HCT116 (cell line): ENCODE measurements around the gene SLC25A45. TPM values are rescaled to one million over a fixed set of nuclear protein-coding genes. Genes with fewer than 3 reads are reported as not detected.

Source experiments
- CEBPB ChIP-seq: IDR thresholded peaks from 2 replicates; pipeline ENCODE4 v1.6.1; 2012; ENCODE audit warnings: low read depth
- EGR1 ChIP-seq: IDR thresholded peaks from 2 replicates; pipeline ENCODE4 v1.6.1; 2012; ENCODE audit warnings: low read depth
- ELF1 ChIP-seq: IDR thresholded peaks from 2 replicates; pipeline ENCODE4 v1.6.1; 2012; ENCODE audit warnings: low read depth, borderline replicate concordance
- EZH2 ChIP-seq: fragments of 200-600 bp; sonication (generic); IDR thresholded peaks from 2 replicates; pipeline ENCODE4 v1.6.1; 2017; ENCODE audit warnings: antibody characterized with exemption, mixed run types
- EZH2phosphoT487 ChIP-seq: fragments of 200-600 bp; IDR thresholded peaks from 2 replicates; pipeline ENCODE4 v1.6.1; 2018; ENCODE audit warnings: antibody characterized with exemption, borderline replicate concordance
- JUND ChIP-seq: IDR thresholded peaks from 2 replicates; pipeline ENCODE4 v1.6.1; 2012
- POLR2AphosphoS5 ChIP-seq: IDR thresholded peaks from 2 replicates; pipeline ENCODE4 v1.6.1; 2011; ENCODE audit warnings: mild to moderate bottlenecking, low read depth, low read length, moderate library complexity
- RAD21 ChIP-seq: IDR thresholded peaks from 2 replicates; pipeline ENCODE4 v1.6.1; 2012; ENCODE audit warnings: low read depth, mild to moderate bottlenecking
- SIN3A ChIP-seq: IDR thresholded peaks from 2 replicates; pipeline ENCODE4 v1.6.1; 2012; ENCODE audit warnings: low read depth
- TCF7L2 ChIP-seq: IDR thresholded peaks from 2 replicates; pipeline ENCODE4 v1.7.0; 2011; ENCODE audit warnings: borderline replicate concordance, inconsistent platforms; ENCODE audit not compliant: insufficient read depth, insufficient read length; ENCODE audit errors: extremely low read depth
- ZFX ChIP-seq: fragments of 450-650 bp; IDR thresholded peaks from 2 replicates; pipeline ENCODE4 v1.6.1; 2017
- total RNA-seq: library from RNA; stranded (reverse); gene quantifications from one replicate; pipeline ENCODE4 v1.2.1, GENCODE V29; 2021; ENCODE audit not compliant: unreplicated experiment
- TF ChIP-seq, protein P1 (sequence below): IDR thresholded peaks from 2 replicates; pipeline ENCODE4 v1.6.1; 2012; ENCODE audit warnings: low read depth
- TF ChIP-seq, protein P2 (sequence below): IDR thresholded peaks from 2 replicates; pipeline ENCODE4 v1.6.1; 2011; ENCODE audit warnings: mild to moderate bottlenecking, low read length, moderate library complexity; ENCODE audit not compliant: insufficient replicate concordance; ENCODE audit errors: extremely low read depth

SLC25A45 gene
- total RNA-seq, 1 experiment from 2014 or later: 3.9 TPM

DNA sequence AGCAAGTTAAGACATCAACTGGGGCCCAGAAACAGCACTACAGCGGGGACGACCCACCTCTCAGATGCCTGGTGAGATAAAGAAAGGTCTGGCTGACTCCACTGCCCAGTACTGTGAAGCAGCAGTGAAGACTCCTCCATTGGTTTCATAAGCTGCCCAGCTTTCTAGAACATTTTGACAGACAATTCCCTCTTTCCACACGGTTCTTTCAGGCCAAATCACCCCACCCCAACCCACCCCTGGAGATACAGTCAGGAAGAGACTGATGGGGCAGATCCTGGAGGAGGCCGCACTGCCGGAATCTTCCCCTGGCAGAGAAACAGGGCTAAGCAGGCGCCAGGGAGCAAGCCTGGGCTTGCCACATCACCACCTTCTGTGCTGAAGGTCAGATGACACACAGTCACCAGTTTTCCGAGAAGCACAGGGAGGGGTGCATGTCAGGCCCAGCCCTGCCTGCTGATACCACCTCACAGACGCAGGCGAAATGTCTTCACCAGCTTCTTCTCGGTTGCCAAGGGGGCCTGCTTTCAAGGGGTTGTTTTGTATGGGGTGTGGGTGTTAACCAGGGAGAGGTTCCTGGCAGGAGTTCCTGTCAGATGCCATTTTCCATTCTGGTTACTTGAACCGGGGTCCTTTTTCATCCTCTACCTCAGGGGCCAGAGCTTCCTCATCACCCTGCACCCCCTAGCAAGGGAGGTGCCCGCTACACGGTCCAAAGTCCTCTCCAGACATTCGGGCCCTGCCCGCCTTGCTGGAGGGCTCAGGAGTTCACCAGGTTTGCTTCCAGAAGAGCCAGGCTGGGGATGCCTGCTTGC, 38.7 kb upstream of the SLC25A45 start (continued):
- TF ChIP-seq, protein P1, sequence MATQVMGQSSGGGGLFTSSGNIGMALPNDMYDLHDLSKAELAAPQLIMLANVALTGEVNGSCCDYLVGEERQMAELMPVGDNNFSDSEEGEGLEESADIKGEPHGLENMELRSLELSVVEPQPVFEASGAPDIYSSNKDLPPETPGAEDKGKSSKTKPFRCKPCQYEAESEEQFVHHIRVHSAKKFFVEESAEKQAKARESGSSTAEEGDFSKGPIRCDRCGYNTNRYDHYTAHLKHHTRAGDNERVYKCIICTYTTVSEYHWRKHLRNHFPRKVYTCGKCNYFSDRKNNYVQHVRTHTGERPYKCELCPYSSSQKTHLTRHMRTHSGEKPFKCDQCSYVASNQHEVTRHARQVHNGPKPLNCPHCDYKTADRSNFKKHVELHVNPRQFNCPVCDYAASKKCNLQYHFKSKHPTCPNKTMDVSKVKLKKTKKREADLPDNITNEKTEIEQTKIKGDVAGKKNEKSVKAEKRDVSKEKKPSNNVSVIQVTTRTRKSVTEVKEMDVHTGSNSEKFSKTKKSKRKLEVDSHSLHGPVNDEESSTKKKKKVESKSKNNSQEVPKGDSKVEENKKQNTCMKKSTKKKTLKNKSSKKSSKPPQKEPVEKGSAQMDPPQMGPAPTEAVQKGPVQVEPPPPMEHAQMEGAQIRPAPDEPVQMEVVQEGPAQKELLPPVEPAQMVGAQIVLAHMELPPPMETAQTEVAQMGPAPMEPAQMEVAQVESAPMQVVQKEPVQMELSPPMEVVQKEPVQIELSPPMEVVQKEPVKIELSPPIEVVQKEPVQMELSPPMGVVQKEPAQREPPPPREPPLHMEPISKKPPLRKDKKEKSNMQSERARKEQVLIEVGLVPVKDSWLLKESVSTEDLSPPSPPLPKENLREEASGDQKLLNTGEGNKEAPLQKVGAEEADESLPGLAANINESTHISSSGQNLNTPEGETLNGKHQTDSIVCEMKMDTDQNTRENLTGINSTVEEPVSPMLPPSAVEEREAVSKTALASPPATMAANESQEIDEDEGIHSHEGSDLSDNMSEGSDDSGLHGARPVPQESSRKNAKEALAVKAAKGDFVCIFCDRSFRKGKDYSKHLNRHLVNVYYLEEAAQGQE: no peak
- no peak for TF ChIP-seq RAD21
- TF ChIP-seq ELF1: no peak
- TF ChIP-seq, protein P2, sequence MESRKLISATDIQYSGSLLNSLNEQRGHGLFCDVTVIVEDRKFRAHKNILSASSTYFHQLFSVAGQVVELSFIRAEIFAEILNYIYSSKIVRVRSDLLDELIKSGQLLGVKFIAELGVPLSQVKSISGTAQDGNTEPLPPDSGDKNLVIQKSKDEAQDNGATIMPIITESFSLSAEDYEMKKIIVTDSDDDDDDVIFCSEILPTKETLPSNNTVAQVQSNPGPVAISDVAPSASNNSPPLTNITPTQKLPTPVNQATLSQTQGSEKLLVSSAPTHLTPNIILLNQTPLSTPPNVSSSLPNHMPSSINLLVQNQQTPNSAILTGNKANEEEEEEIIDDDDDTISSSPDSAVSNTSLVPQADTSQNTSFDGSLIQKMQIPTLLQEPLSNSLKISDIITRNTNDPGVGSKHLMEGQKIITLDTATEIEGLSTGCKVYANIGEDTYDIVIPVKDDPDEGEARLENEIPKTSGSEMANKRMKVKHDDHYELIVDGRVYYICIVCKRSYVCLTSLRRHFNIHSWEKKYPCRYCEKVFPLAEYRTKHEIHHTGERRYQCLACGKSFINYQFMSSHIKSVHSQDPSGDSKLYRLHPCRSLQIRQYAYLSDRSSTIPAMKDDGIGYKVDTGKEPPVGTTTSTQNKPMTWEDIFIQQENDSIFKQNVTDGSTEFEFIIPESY: peak; percentile 53
- peak; percentile 84 for TF ChIP-seq TCF7L2
- peak; percentile 82 for TF ChIP-seq POLR2AphosphoS5
- TF ChIP-seq ZFX: no peak
- TF ChIP-seq SIN3A: no peak
- TF ChIP-seq EGR1: no peak
- no peak for TF ChIP-seq JUND
- TF ChIP-seq EZH2: no peak
- TF ChIP-seq CEBPB: no peak
- no peak for TF ChIP-seq EZH2phosphoT487
